NT2/D1 (cell line): ENCODE data around the gene ATG2B.

Experiments used
- YY1 ChIP-seq: IDR thresholded peaks from 2 replicates; pipeline ENCODE4 v1.6.1; 2011; ENCODE audit not compliant: insufficient read length, insufficient read depth
- ZNF274 ChIP-seq: IDR thresholded peaks from 2 replicates; pipeline ENCODE4 v1.6.1; 2011; ENCODE audit warnings: mild to moderate bottlenecking, low read depth, low read length

- TF ChIP-seq ZNF274, result no peak
- TF ChIP-seq YY1, result no peak
Observed at GRCh38 chr14:96362071-96362964, 823 bp downstream of the ATG2B start.
